ENCODE measurements around the gene FGF12. TPM values are rescaled to one million over a fixed set of nuclear protein-coding genes. Genes with fewer than 3 reads are reported as not detected.
A peak's percentile ranks its signal among the peaks of the same experiment; 100 is the strongest.

Gene FGF12
- polyA plus RNA-seq, 3 donors, result not detected

DNA sequence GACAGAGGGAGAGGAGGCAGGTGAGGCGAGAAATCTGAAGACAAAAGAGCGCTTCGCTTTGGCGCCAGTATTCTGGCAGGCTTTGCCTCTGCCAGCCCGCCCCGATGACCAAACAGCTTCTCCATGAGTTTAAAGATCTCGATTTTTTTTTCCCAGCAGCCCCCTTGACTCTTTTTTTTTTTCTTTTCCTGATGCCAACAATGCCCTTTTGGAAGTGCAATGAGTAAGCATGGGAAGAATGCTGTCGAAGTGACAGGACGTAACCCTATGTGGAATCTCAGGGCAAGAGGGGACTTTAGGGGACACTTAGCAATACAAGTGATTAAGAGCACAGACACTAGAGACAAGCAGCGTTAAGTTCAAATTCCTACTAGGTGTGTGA lies 211.7 kb downstream of the FGF12 start:
- no peak overlapping the region for H3K4me3 ChIP-seq (replicated peaks in 1 of 3; ENCODE audit: low read depth in 2 of 3, low read length in 3 of 3)
- peak overlapping the region in 1 of 2 donors; percentile 74 for H3K4me3 Mint-ChIP-seq

DNA sequence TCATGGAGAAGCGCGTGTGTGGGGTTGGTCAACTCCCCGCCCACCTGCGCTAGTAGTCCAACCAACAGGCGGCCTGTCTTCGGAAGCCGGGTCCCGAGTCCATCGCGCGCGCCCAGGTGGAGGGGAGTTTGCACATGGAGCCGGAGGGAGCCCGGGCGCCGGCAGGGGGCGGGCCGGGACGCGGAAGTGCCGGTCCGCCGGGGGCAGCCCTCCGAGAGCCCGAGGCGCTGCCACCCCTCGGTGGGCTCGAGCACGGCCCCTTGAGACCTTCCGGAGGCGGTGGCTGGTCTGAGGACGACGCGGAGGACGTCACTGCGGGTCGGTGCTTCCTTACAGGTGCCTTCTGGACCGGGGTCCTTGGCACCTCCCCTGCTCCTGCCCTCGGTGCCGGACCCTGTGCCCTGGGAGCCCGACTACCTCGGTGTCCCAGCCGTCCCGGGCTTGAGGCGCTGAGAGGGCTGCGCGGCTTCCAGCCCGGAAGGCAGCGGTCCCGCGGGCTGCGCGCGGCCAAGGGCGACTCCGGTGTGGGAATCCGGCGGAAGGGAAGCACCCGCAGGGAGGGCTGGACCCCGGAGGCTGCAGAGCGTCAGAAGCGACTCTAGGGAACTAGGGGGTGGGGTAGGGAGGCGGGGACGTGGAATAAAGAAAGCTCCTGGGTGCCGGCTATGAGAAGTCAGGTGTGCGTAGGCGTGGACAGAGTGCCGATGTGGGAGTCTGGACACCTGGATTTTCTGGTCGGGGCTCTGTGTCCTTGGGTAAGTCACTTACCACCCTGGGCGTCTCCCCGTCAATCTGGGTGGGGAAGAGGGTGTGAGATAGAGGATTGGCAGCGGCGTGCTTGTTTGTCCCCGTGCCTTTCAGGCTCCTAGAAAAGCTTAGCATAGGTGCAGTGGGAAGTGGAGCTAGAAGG lies 212.3 kb downstream of the FGF12 start:
- Mint-ChIP-seq H3K36me3 (peaks cover 0 to 2% of the 10 kb centered on the region in 2 donors), H3K4me1 (no peaks in the 10 kb centered on the region), H3K27ac (no peak overlapping the region), H3K9me3 (peaks cover 0 to 22% (median 13%) of the 10 kb centered on the region in 7 donors), H3K27me3 (ENCODE audit: low read depth in 3 of 3) (peaks cover 33 to 42% (median 38%) of the 10 kb centered on the region in 3 donors), H3K4me3 (peak overlapping the region; percentile 41 to 78)
- Histone ChIP-seq H3K4me1 (ENCODE audit: control insufficient read depth in 1 of 2, insufficient read depth in 2 of 2, low read length in 2 of 2) (no peaks in the 10 kb centered on the region), H3K4me3 (replicated peaks in 1 of 3; ENCODE audit: low read depth in 2 of 3, low read length in 3 of 3) (no peak overlapping the region), H3K79me2 (ENCODE audit: insufficient read depth, low read length) (no peaks in the 10 kb centered on the region), H3K4me2 (replicated peaks; ENCODE audit: extremely low read depth, low read length, poor library complexity, severe bottlenecking) (no peak overlapping the region), H3K9me3 (replicated peaks in 1 of 2; ENCODE audit: control insufficient read depth in 1 of 2, insufficient read depth in 1 of 2, low read length in 2 of 2) (peaks cover 0 to 25% of the 10 kb centered on the region in 2 donors), H3K27me3 (ENCODE audit: control insufficient read depth in 2 of 2, insufficient read depth in 2 of 2, low read length in 2 of 2) (peaks cover 27 to 44% of the 10 kb centered on the region in 2 donors), H4K20me1 (ENCODE audit: insufficient read depth, low read length) (no peaks in the 10 kb centered on the region), H2AFZ (ENCODE audit: insufficient read depth, low read depth, low read length, poor library complexity, severe bottlenecking) (no peak overlapping the region), H3K27ac (ENCODE audit: low read depth in 1 of 2, low read length in 2 of 2) (no peak overlapping the region), H3K36me3 (replicated peaks in 1 of 2; ENCODE audit: control insufficient read depth in 1 of 2, insufficient read depth in 2 of 2, low read length in 2 of 2) (no peaks in the 10 kb centered on the region), H3K9ac (ENCODE audit: insufficient read depth, low read length, poor library complexity, severe bottlenecking) (no peak overlapping the region)
- WGBS (ENCODE audit: insufficient coverage), result 1% methylated on average over 71 of the region's 74 CpGs
- TF ChIP-seq, protein P1, sequence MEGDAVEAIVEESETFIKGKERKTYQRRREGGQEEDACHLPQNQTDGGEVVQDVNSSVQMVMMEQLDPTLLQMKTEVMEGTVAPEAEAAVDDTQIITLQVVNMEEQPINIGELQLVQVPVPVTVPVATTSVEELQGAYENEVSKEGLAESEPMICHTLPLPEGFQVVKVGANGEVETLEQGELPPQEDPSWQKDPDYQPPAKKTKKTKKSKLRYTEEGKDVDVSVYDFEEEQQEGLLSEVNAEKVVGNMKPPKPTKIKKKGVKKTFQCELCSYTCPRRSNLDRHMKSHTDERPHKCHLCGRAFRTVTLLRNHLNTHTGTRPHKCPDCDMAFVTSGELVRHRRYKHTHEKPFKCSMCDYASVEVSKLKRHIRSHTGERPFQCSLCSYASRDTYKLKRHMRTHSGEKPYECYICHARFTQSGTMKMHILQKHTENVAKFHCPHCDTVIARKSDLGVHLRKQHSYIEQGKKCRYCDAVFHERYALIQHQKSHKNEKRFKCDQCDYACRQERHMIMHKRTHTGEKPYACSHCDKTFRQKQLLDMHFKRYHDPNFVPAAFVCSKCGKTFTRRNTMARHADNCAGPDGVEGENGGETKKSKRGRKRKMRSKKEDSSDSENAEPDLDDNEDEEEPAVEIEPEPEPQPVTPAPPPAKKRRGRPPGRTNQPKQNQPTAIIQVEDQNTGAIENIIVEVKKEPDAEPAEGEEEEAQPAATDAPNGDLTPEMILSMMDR (IDR thresholded peaks at IDR 0.05), result no peak
- intact Hi-C loops (cut with micrococcal nuclease), result no loop called here
- DNase-seq, result no peak

More for the DNA sequence above, 211.7 kb downstream of the FGF12 start:
- Histone ChIP-seq H3K9me3 (replicated peaks in 1 of 2; ENCODE audit: control insufficient read depth in 1 of 2, insufficient read depth in 1 of 2, low read length in 2 of 2) (peaks cover 0 to 25% of the 10 kb centered on the region in 2 donors), H3K36me3 (replicated peaks in 1 of 2; ENCODE audit: control insufficient read depth in 1 of 2, insufficient read depth in 2 of 2, low read length in 2 of 2) (no peaks in the 10 kb centered on the region), H3K27ac (ENCODE audit: low read depth in 1 of 2, low read length in 2 of 2) (no peak overlapping the region), H3K79me2 (ENCODE audit: insufficient read depth, low read length) (no peaks in the 10 kb centered on the region), H3K9ac (ENCODE audit: insufficient read depth, low read length, poor library complexity, severe bottlenecking) (no peak overlapping the region), H3K4me2 (replicated peaks; ENCODE audit: extremely low read depth, low read length, poor library complexity, severe bottlenecking) (no peak overlapping the region), H3K27me3 (ENCODE audit: control insufficient read depth in 2 of 2, insufficient read depth in 2 of 2, low read length in 2 of 2) (peaks cover 27 to 44% of the 10 kb centered on the region in 2 donors), H2AFZ (ENCODE audit: insufficient read depth, low read depth, low read length, poor library complexity, severe bottlenecking) (no peak overlapping the region), H4K20me1 (ENCODE audit: insufficient read depth, low read length) (no peaks in the 10 kb centered on the region), H3K4me1 (ENCODE audit: control insufficient read depth in 1 of 2, insufficient read depth in 2 of 2, low read length in 2 of 2) (no peaks in the 10 kb centered on the region)
- intact Hi-C loops (cut with micrococcal nuclease), result no loop called here
- Mint-ChIP-seq H3K27ac (no peak overlapping the region), H3K36me3 (peaks cover 0 to 2% of the 10 kb centered on the region in 2 donors), H3K9me3 (peaks cover 0 to 22% (median 13%) of the 10 kb centered on the region in 7 donors), H3K4me1 (no peaks in the 10 kb centered on the region), H3K27me3 (ENCODE audit: low read depth in 3 of 3) (peaks cover 33 to 42% (median 38%) of the 10 kb centered on the region in 3 donors)
- WGBS (ENCODE audit: insufficient coverage), result 20% methylated on average over 2 of the region's 10 CpGs
- DNase-seq, result no peak
- TF ChIP-seq, protein P1 (IDR thresholded peaks at IDR 0.05), result no peak

All from CD14-positive monocyte (primary cell).